Stimulated activated naive CD4-positive, alpha-beta T cell (primary cell): ENCODE data around the gene RAPH1.

Source experiments
- DNase-seq, 6 experiments: peaks; one replicate each; lab custom pipeline; 2025; lab: John Stamatoyannopoulos, UW

Gene RAPH1

GRCh38 chr2:203484266-203485112 is 50.6 kb downstream of the RAPH1 start:
- DNase-seq: peak; percentile 14 to 72 (median 46)

GRCh38 chr2:203480623-203481022 is 54.5 kb downstream of the RAPH1 start:
- DNase-seq: no peak

GRCh38 chr2:203476881-203477280 is 58.2 kb downstream of the RAPH1 start:
- DNase-seq: no peak

GRCh38 chr2:203471323-203471722 is 63.8 kb downstream of the RAPH1 start:
- no peak for DNase-seq

- no peak for DNase-seq
Observed at GRCh38 chr2:203470371-203470770, 64.7 kb downstream of the RAPH1 start.

- DNase-seq: no peak
Observed at GRCh38 chr2:203469546-203469945, 65.6 kb downstream of the RAPH1 start.

- DNase-seq: no peak
Observed at GRCh38 chr2:203463266-203463678, 71.8 kb downstream of the RAPH1 start.

GRCh38 chr2:203462308-203462707 is 72.8 kb downstream of the RAPH1 start:
- no peak for DNase-seq

GRCh38 chr2:203461746-203462145 is 73.4 kb downstream of the RAPH1 start:
- no peak for DNase-seq

GRCh38 chr2:203455209-203455608 is 79.9 kb downstream of the RAPH1 start:
- no peak for DNase-seq

GRCh38 chr2:203453858-203454451 is 81.1 kb downstream of the RAPH1 start:
- DNase-seq: peak in 3 of 6 experiments; percentile 9 to 46 (median 40)

GRCh38 chr2:203451689-203452088 is 83.4 kb downstream of the RAPH1 start:
- DNase-seq: no peak

GRCh38 chr2:203451011-203451410 is 84.1 kb downstream of the RAPH1 start:
- no peak for DNase-seq

- DNase-seq: no peak
Observed at GRCh38 chr2:203450561-203450960, 84.5 kb downstream of the RAPH1 start.

GRCh38 chr2:203446780-203447179 is 88.3 kb downstream of the RAPH1 start:
- no peak for DNase-seq

GRCh38 chr2:203446071-203446481 is 89.0 kb downstream of the RAPH1 start:
- no peak for DNase-seq

- DNase-seq: no peak
Observed at GRCh38 chr2:203444738-203445137, 90.4 kb downstream of the RAPH1 start.

GRCh38 chr2:203442463-203442862 is 92.6 kb downstream of the RAPH1 start:
- no peak for DNase-seq

- DNase-seq: no peak
Observed at GRCh38 chr2:203441463-203441862, 93.6 kb downstream of the RAPH1 start.

- DNase-seq: no peak
Observed at GRCh38 chr2:203440671-203441070, 94.4 kb downstream of the RAPH1 start.

GRCh38 chr2:203438528-203438927 is 96.6 kb downstream of the RAPH1 start:
- no peak for DNase-seq

GRCh38 chr2:203437511-203437910 is 97.6 kb downstream of the RAPH1 start:
- DNase-seq: no peak

- DNase-seq: no peak
Observed at GRCh38 chr2:203436496-203436895, 98.6 kb downstream of the RAPH1 start.

- DNase-seq: no peak
Observed at GRCh38 chr2:203432811-203433210, 102.3 kb downstream of the RAPH1 start.
